Large intestine (tissue), 3 donors: ENCODE measurements around the gene IMP4. TPM values are rescaled to one million over a fixed set of nuclear protein-coding genes. Genes with fewer than 3 reads are reported as not detected.

Experiments
- DNase-seq, 2 donors: peaks; one replicate each; pipeline versions ENCODE4 v3.0.0 to v3.0.0-alpha.2; 2013
- H3K27ac ChIP-seq: one replicate; pipeline ENCODE4 v1.5.1; 2013; ENCODE audit warnings: low read length
- H3K27me3 ChIP-seq: 2 replicates; pipeline ENCODE4 v1.6.1; 2013; ENCODE audit warnings: low read length; ENCODE audit not compliant: control insufficient read depth, insufficient read depth
- H3K36me3 ChIP-seq: 2 replicates; pipeline ENCODE4 v1.6.1; 2013; ENCODE audit warnings: low read length; ENCODE audit not compliant: control insufficient read depth, insufficient read depth
- H3K4me1 ChIP-seq: one replicate; pipeline ENCODE4 v1.6.1; 2013; ENCODE audit warnings: low read length; ENCODE audit not compliant: control insufficient read depth, insufficient read depth
- H3K4me3 ChIP-seq: one replicate; pipeline ENCODE4 v1.5.1; 2013; ENCODE audit warnings: low read length
- H3K9me3 ChIP-seq: one replicate; pipeline ENCODE4 v1.6.1; 2013; ENCODE audit warnings: mild to moderate bottlenecking, low read depth, low read length, moderate library complexity; ENCODE audit not compliant: control insufficient read depth
- WGBS: methylation state at CpG from one replicate; pipeline ENCODE4 v1.1.5; 2013; ENCODE audit warnings: low lambda C conversion rate; ENCODE audit not compliant: insufficient coverage; 5-methylcytosine and 5-hydroxymethylcytosine counted together
- polyA plus RNA-seq: library from polyadenylated mRNA; unstranded; fragments of 120-200 nt; gene quantifications from one replicate; pipeline ENCODE4 v1.2.1, GENCODE V29; 2013

The IMP4 gene
- polyA plus RNA-seq, 1 donor: 49.4 TPM

GRCh38 chr2:130387804-130388203, 45.1 kb downstream of the IMP4 start:
- Histone ChIP-seq H3K27me3 (no peaks in the 10 kb centered on the region), H3K9me3 (no peaks in the 10 kb centered on the region), H3K36me3 (no peaks in the 10 kb centered on the region), H3K4me1 (peaks cover 6% of the 10 kb centered on the region), H3K4me3 (no peak overlapping the region), H3K27ac (no peak overlapping the region)
- no CpG with 5 or more reads among the region's 4 CpGs for WGBS
- no peak for DNase-seq

- no peaks in the 10 kb centered on the region for H3K36me3 ChIP-seq
Measured at GRCh38 chr2:130388221-130388907, 45.7 kb downstream of the IMP4 start.

GRCh38 chr2:130389358-130389757, 46.7 kb downstream of the IMP4 start:
- 80% methylated on average over 1 of the region's 6 CpGs for WGBS

More at GRCh38 chr2:130388221-130388907, 45.7 kb downstream of the IMP4 start:
- Histone ChIP-seq H3K27me3 (no peaks in the 10 kb centered on the region), H3K9me3 (no peaks in the 10 kb centered on the region), H3K27ac (no peak overlapping the region), H3K4me1 (peaks cover 6% of the 10 kb centered on the region), H3K4me3 (no peak overlapping the region)
- WGBS: no CpG with 5 or more reads among the region's 8 CpGs
- no peak for DNase-seq

GRCh38 chr2:130389783-130390182, 47.1 kb downstream of the IMP4 start:
- peaks cover 6% of the 10 kb centered on the region for H3K4me1 ChIP-seq
- H3K36me3 ChIP-seq: no peaks in the 10 kb centered on the region
- no peaks in the 10 kb centered on the region for H3K27me3 ChIP-seq
- H3K27ac ChIP-seq: no peak overlapping the region
- H3K9me3 ChIP-seq: no peaks in the 10 kb centered on the region
- no CpG with 5 or more reads among the region's 3 CpGs for WGBS
- no peak overlapping the region for H3K4me3 ChIP-seq
- DNase-seq: peak in 1 of 2 donors; percentile 1

More at GRCh38 chr2:130389358-130389757, 46.7 kb downstream of the IMP4 start:
- Histone ChIP-seq H3K9me3 (no peaks in the 10 kb centered on the region), H3K27ac (no peak overlapping the region), H3K4me3 (no peak overlapping the region), H3K36me3 (no peaks in the 10 kb centered on the region), H3K27me3 (no peaks in the 10 kb centered on the region), H3K4me1 (peaks cover 6% of the 10 kb centered on the region)
- peak in 1 of 2 donors; percentile 4 for DNase-seq

- Histone ChIP-seq H3K27ac (peak overlapping the region; percentile 75), H3K9me3 (no peaks in the 10 kb centered on the region), H3K4me1 (peaks cover 6% of the 10 kb centered on the region), H3K27me3 (no peaks in the 10 kb centered on the region), H3K4me3 (peak overlapping the region; percentile 59), H3K36me3 (no peaks in the 10 kb centered on the region)
- peak in 1 of 2 donors; percentile 30 for DNase-seq
- no CpG with 5 or more reads among the region's 16 CpGs for WGBS
Measured at GRCh38 chr2:130390460-130391057, 47.9 kb downstream of the IMP4 start.

GRCh38 chr2:130391058-130391871, 48.6 kb downstream of the IMP4 start:
- DNase-seq: peak; percentile 69 to 88
- Histone ChIP-seq H3K36me3 (no peaks in the 10 kb centered on the region), H3K4me3 (peak overlapping the region; percentile 59), H3K9me3 (no peaks in the 10 kb centered on the region), H3K27me3 (no peaks in the 10 kb centered on the region), H3K4me1 (peaks cover 6% of the 10 kb centered on the region), H3K27ac (peak overlapping the region; percentile 75)
- WGBS: 0% methylated on average over 1 of the region's 59 CpGs

GRCh38 chr2:130391872-130392670, 49.4 kb downstream of the IMP4 start:
- peak in 1 of 2 donors; percentile 53 for DNase-seq
- H3K4me3 ChIP-seq: peak overlapping the region; percentile 59
- no CpG with 5 or more reads among the region's 17 CpGs for WGBS

GRCh38 chr2:130393318-130393910, 50.7 kb downstream of the IMP4 start:
- H3K9me3 ChIP-seq: no peaks in the 10 kb centered on the region
- H3K4me1 ChIP-seq: peaks cover 6% of the 10 kb centered on the region
- H3K27me3 ChIP-seq: no peaks in the 10 kb centered on the region
- no peaks in the 10 kb centered on the region for H3K36me3 ChIP-seq
- H3K4me3 ChIP-seq: no peak overlapping the region
- no peak overlapping the region for H3K27ac ChIP-seq
- no CpG with 5 or more reads among the region's 7 CpGs for WGBS
- DNase-seq: no peak

More at GRCh38 chr2:130391872-130392670, 49.4 kb downstream of the IMP4 start:
- H3K4me1 ChIP-seq: peaks cover 6% of the 10 kb centered on the region
- peak overlapping the region; percentile 75 for H3K27ac ChIP-seq
- no peaks in the 10 kb centered on the region for H3K36me3 ChIP-seq
- H3K9me3 ChIP-seq: no peaks in the 10 kb centered on the region
- no peaks in the 10 kb centered on the region for H3K27me3 ChIP-seq
